Ishikawa (cell line): ENCODE data around the gene EDEM1.

Experiments
- CEBPB ChIP-seq: IDR thresholded peaks from 2 replicates; pipeline ENCODE4 v1.6.1; 2012
- CREB1 ChIP-seq: IDR thresholded peaks from 2 replicates; pipeline ENCODE4 v1.6.1; 2012; ENCODE audit warnings: low read depth
- EGR1 ChIP-seq: IDR thresholded peaks from 2 replicates; pipeline ENCODE4 v1.6.1; 2012
- EP300 ChIP-seq: IDR thresholded peaks from 2 replicates; pipeline ENCODE4 v1.6.1; 2012; ENCODE audit warnings: borderline replicate concordance
- FOXM1 ChIP-seq: IDR thresholded peaks from 2 replicates; pipeline ENCODE4 v1.6.1; 2012; ENCODE audit warnings: low read depth, borderline replicate concordance
- NFIC ChIP-seq: IDR thresholded peaks from 2 replicates; pipeline ENCODE4 v1.6.1; 2012
- RAD21 ChIP-seq: IDR thresholded peaks from 2 replicates; pipeline ENCODE4 v1.6.1; 2012; ENCODE audit warnings: low read depth
- REST ChIP-seq: IDR thresholded peaks from 2 replicates; pipeline ENCODE4 v1.6.1; 2012; ENCODE audit warnings: low read depth, mild to moderate bottlenecking
- TAF1 ChIP-seq: IDR thresholded peaks from 2 replicates; pipeline ENCODE4 v1.6.1; 2012; ENCODE audit warnings: low read depth, mild to moderate bottlenecking
- TCF12 ChIP-seq: IDR thresholded peaks from 2 replicates; pipeline ENCODE4 v1.6.1; 2012; ENCODE audit warnings: low read depth
- TEAD4 ChIP-seq: IDR thresholded peaks from 2 replicates; pipeline ENCODE4 v1.6.1; 2012
- YY1 ChIP-seq: IDR thresholded peaks from 2 replicates; pipeline ENCODE4 v1.6.1; 2012; ENCODE audit warnings: low read depth
- ZBTB7A ChIP-seq: IDR thresholded peaks from 2 replicates; pipeline ENCODE4 v1.6.1; 2012; ENCODE audit warnings: low read depth
- TF ChIP-seq, protein P1 (sequence below): IDR thresholded peaks from 2 replicates; pipeline ENCODE4 v1.6.1; 2012
- TF ChIP-seq, protein P2 (sequence below): IDR thresholded peaks from 2 replicates; pipeline ENCODE4 v1.6.1; 2012

Gene EDEM1

GRCh38 chr3:5187920-5188418, 462 bp downstream of the EDEM1 start:
- TF ChIP-seq RAD21 (no peak), EGR1 (peak; percentile 6; the same call in 1 of the 2 replicates)

GRCh38 chr3:5188419-5189221, 1.1 kb downstream of the EDEM1 start:
- no peak for TF ChIP-seq TAF1
- no peak for TF ChIP-seq CREB1
- no peak for TF ChIP-seq ZBTB7A
- TF ChIP-seq RAD21, result no peak
- no peak for TF ChIP-seq EP300
- TF ChIP-seq EGR1, result no peak
- TF ChIP-seq REST, result no peak
- TF ChIP-seq NFIC, result no peak
- TF ChIP-seq CEBPB, result no peak
- no peak for TF ChIP-seq TCF12
- no peak for TF ChIP-seq FOXM1

DNA sequence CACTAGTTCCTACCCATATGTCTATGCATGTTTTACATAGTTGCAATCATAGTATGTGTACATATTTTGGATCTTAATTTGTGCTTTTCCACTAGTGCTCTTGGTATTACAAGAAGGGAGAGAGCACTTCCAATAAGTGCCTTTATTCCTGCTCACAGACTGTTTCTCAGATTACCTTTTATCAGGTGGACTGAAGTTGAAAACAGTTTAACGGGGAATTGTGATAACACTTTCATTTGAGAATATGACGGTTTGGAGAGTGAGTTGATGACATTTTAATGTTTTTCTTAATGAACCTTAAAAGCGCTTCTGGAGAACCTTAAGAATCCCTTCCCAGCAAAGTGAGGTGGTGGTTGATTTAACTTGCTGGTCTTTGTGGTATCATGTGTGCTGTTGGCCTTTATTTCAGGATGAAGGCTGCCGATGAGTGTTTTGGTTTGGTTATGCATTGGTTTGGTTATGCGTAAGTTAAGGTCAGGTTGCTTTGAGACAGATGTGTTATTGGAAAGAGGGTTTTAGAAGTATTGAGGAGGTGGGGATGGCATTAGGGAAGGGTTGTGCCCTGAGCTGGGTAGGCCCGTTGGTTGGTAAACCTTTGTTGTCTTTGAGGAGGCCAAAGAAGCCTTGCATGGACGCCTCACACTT, 2.8 kb downstream of the EDEM1 start:
- no peak for TF ChIP-seq NFIC
- TF ChIP-seq EGR1, result no peak
- TF ChIP-seq CREB1, result no peak
- TF ChIP-seq, protein P1, sequence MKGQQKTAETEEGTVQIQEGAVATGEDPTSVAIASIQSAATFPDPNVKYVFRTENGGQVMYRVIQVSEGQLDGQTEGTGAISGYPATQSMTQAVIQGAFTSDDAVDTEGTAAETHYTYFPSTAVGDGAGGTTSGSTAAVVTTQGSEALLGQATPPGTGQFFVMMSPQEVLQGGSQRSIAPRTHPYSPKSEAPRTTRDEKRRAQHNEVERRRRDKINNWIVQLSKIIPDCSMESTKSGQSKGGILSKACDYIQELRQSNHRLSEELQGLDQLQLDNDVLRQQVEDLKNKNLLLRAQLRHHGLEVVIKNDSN, result no peak
- TF ChIP-seq TAF1, result no peak
- TF ChIP-seq REST, result no peak
- TF ChIP-seq CEBPB, result no peak
- TF ChIP-seq YY1, result no peak
- no peak for TF ChIP-seq FOXM1
- TF ChIP-seq, protein P2, sequence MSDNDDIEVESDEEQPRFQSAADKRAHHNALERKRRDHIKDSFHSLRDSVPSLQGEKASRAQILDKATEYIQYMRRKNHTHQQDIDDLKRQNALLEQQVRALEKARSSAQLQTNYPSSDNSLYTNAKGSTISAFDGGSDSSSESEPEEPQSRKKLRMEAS, result no peak
- TF ChIP-seq TEAD4, result no peak
- no peak for TF ChIP-seq EP300
- TF ChIP-seq TCF12, result no peak

GRCh38 chr3:5191555-5192304, 4.2 kb downstream of the EDEM1 start:
- no peak for TF ChIP-seq RAD21
- TF ChIP-seq CREB1, result no peak
- no peak for TF ChIP-seq ZBTB7A
- TF ChIP-seq EGR1, result no peak
- no peak for TF ChIP-seq REST
- TF ChIP-seq EP300, result no peak
- TF ChIP-seq, protein P2, result no peak
- no peak for TF ChIP-seq FOXM1
- no peak for TF ChIP-seq YY1
- no peak for TF ChIP-seq NFIC
- no peak for TF ChIP-seq TAF1
- no peak for TF ChIP-seq TEAD4
- TF ChIP-seq, protein P1, result no peak
- TF ChIP-seq CEBPB, result no peak
- no peak for TF ChIP-seq TCF12
